ENCODE measurements around the gene C2orf74.

- TF ChIP-seq CTCF (conservative IDR thresholded peaks at IDR 0.05 in 1 of 2, IDR thresholded peaks at IDR 0.05 in 1 of 2; ENCODE audit: extremely low read depth in 1 of 2, insufficient read depth in 1 of 2, low read depth in 1 of 2, low read length in 2 of 2) (no peak), EZH2 (IDR thresholded peaks at IDR 0.05; ENCODE audit: borderline replicate concordance, low read length) (no peak)
Measured at GRCh38 chr2:61144697-61145268, 17.2 kb upstream of the C2orf74 start.

Data from mammary epithelial cell (primary cell).